ENCODE results near the gene TMEM258.
A peak's percentile ranks its signal among the peaks of the same experiment; 100 is the strongest.

The TMEM258 gene

GRCh38 chr11:61817471-61818202 is 25.2 kb upstream of the TMEM258 start:
- DNase-seq (ENCODE audit: insufficient read length) (no peak), FAIRE-seq (no peak)
- no peak for TF ChIP-seq POLR2AphosphoS5 (IDR thresholded peaks at IDR 0.05; ENCODE audit: low read depth, low read length)
- no peak for TF ChIP-seq POLR2A (IDR thresholded peaks at IDR 0.05; ENCODE audit: low read depth, low read length)
- TF ChIP-seq TAF1 (IDR thresholded peaks at IDR 0.05; ENCODE audit: borderline replicate concordance, low read depth, low read length): no peak

DNA sequence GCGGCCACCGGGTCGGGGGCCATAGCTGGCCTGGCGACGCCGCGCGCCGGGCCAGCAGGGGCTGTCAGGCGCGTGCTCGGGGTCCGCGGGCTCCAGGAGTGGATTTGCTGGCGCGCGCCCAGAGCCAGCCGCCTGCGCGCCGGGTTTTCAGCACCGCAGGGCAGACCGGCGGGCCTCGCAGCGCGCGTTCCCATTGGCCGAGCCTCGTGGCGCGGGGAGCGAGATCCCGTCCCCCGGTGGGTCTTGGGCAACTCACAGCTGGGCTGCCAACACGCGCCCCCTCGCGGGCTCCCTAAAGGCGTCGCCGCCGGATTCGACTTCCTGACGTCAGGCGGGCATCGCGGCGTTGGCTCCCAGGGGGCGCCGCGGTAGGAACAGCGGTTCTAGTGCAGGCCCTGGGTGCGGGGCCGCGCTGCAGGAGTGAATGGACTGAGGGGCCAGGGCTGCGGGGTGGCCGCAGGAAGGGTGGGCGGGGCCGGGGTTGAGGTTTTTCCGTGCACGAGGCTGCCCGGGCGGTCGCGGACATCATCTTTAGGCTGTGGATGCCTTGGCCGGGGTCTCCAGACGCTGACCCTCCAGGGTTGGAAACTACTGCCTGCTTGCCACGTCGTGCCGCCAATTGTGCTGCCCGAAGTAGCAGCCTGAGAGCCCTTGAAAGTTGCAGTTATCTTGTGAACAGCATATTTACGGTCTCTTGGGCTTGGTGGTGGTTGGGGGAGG is 24.5 kb upstream of the TMEM258 start, which contains the start of gene FADS1:
FADS1 (minus strand) TSS at position 268 of the 720 bp plus-strand sequence; CDS start at position 194, 74 bp downstream.
- TF ChIP-seq POLR2AphosphoS5 (IDR thresholded peaks at IDR 0.05; ENCODE audit: low read depth, low read length) (no peak), TAF1 (IDR thresholded peaks at IDR 0.05; ENCODE audit: borderline replicate concordance, low read depth, low read length) (no peak), POLR2A (IDR thresholded peaks at IDR 0.05; ENCODE audit: low read depth, low read length) (peak; percentile 44; the same call in 1 of the 2 replicates)
- FAIRE-seq (peak; percentile 77), DNase-seq (ENCODE audit: insufficient read length) (peak; percentile 87)

DNA sequence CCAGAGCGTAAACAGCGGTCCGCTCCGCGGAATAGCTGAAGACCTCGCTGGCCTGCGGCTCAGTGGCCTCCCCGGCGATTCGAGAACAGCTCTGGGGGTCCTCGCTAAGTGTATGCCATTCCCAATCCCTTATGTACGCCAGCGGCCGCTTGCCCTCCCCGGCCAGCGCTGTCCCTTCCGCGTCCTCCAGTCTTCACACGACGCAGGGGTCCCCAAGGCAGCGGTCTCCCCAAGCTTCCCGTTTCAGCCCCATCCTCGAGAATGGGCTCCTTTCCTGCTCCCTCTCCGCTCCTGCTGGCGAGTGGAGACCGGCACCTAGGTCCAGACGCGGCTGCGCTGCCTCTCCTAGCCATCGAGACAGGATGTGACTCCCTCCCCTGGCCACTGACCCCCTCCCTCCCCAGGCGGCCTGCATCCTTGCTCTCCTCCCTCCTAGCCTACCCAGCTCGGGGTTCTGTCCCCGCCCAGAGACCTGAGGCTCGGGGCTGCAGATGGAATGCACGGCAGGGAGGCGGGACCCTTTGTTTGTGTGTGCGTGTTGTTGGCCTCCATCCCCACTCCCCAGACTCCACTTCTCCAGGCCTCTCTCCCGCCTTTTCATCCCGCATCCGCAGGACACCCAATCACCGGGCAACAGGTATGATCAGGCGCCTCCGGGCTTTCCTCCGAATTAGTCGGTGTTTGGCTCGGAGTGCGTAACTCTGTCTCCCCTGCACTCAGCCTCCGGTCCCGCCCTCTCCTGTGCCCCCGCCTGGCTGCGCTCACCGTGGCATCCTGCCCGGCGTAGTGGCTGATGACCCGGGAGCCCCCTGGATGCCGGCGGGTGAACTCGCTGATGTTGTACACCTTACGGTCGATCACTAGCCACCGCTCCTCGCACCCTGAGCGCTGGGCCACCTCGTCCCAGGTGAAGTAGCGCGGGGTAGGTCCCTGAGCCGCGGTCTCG is 23.7 kb upstream of the TMEM258 start:
- TF ChIP-seq POLR2A (IDR thresholded peaks at IDR 0.05; ENCODE audit: low read depth, low read length) (no peak), POLR2AphosphoS5 (IDR thresholded peaks at IDR 0.05; ENCODE audit: low read depth, low read length) (no peak), TAF1 (IDR thresholded peaks at IDR 0.05; ENCODE audit: borderline replicate concordance, low read depth, low read length) (no peak)
- DNase-seq (ENCODE audit: insufficient read length): peak; percentile 71
- peak; percentile 50 for FAIRE-seq

DNA sequence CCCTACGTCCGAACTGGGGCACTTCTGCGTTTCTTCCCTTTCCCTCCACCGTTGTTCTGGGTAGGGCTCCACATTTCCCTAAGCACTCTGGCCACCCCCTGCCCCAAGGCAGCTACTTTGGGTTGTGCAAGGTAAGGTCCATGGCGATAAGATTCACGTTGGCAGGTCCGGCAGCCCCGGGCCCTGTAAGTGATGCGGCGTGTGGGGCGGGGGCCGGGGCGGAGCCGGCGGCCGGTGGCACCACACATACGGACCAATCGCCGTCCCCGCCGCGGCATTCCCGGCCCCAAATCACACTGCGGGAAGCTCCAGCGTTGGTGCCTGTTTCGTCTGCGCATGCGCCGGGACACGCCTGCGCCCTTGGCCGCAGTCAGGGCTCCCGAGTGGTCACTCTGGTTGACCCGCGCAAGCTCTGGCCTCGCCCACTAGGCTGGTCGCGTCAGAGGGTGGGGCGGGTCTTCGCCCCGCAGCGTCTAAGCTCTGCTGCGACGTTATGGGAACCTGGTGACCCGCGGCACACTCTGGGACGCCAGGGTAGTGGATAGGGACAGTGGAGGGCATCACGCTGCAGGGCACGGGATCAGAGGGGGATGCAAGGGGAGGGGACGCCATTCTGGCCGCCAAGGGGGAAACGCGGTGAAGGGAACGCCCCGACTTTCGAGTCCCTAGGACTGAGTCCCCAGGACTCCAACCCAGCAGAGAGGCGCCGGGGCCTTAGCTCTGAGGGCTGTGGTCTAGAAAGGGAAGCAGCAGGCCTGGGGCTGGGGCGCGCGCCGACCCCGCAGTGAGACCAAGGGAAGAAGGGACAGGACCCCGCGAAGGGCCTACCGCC is 22.8 kb upstream of the TMEM258 start:
- peak; percentile 43; the same call in 1 of the 2 replicates for TF ChIP-seq POLR2A (IDR thresholded peaks at IDR 0.05; ENCODE audit: low read depth, low read length)
- no peak for TF ChIP-seq TAF1 (IDR thresholded peaks at IDR 0.05; ENCODE audit: borderline replicate concordance, low read depth, low read length)
- TF ChIP-seq POLR2AphosphoS5 (IDR thresholded peaks at IDR 0.05; ENCODE audit: low read depth, low read length): no peak; the same call in 1 of the 2 replicates
- FAIRE-seq: peak; percentile 80
- peak; percentile 75 for DNase-seq (ENCODE audit: insufficient read length)

GRCh38 chr11:61814247-61814957 is 22.0 kb upstream of the TMEM258 start:
- TF ChIP-seq TAF1 (IDR thresholded peaks at IDR 0.05; ENCODE audit: borderline replicate concordance, low read depth, low read length) (no peak), POLR2AphosphoS5 (IDR thresholded peaks at IDR 0.05; ENCODE audit: low read depth, low read length) (no peak), POLR2A (IDR thresholded peaks at IDR 0.05; ENCODE audit: low read depth, low read length) (no peak)
- no peak for FAIRE-seq
- no peak for DNase-seq (ENCODE audit: insufficient read length)

DNA sequence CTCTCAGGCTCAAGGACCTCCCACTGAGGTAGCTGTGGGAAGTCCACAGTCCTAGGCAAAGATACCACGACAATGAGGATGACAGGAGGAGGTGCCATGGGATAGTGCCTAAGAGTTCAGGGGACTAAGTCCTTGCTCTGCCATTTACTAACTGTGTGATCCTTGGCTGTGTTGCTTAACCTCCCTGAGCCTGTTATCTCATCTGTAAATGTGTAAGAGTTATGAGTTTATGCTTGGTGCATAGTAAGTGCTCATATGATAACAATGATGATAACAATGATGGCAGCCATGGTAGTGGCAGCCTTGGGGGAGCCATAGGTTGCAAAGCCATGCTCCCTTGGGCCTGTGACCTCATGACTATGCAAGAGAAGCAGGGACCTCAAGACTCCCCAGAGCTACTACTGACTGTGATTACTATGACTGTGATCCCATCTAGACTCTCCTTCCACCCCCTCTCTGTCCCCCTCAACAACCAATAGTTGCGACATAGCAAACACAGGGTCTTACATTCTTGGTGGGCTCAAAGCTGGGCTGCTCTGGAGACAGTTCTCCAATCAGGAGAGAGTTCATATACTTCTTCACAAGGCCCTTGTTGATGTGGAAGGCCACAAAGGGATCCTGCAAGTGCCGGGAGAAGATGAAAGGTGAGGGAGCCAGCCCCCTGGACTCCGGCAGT is 20.5 kb upstream of the TMEM258 start:
- DNase-seq (ENCODE audit: insufficient read length) (no peak), FAIRE-seq (no peak)
- no peak for TF ChIP-seq POLR2A (IDR thresholded peaks at IDR 0.05; ENCODE audit: low read depth, low read length)
- no peak for TF ChIP-seq POLR2AphosphoS5 (IDR thresholded peaks at IDR 0.05; ENCODE audit: low read depth, low read length)
- TF ChIP-seq TAF1 (IDR thresholded peaks at IDR 0.05; ENCODE audit: borderline replicate concordance, low read depth, low read length): no peak

DNA sequence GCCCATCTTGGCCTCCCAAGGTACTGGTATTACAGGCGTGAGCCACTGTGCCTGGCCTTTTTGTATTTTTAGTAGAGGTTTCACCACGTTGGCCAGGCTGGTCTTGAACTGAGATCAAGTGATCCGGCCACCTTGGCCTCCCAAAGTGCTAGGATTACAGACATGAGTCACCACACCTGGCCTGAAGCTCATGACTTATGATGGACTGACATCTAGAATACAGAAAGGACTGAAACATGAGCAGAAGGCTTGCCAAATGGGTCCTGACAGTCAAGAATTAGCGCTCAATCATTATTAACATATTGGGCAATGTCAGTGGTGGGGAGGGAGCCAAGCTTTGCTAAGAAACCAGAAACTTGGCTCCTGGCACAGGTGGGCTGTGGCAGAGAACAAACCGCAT is 19.4 kb upstream of the TMEM258 start:
- FAIRE-seq: no peak
- DNase-seq (ENCODE audit: insufficient read length): no peak
- no peak for TF ChIP-seq TAF1 (IDR thresholded peaks at IDR 0.05; ENCODE audit: borderline replicate concordance, low read depth, low read length)
- TF ChIP-seq POLR2A (IDR thresholded peaks at IDR 0.05; ENCODE audit: low read depth, low read length): no peak
- no peak for TF ChIP-seq POLR2AphosphoS5 (IDR thresholded peaks at IDR 0.05; ENCODE audit: low read depth, low read length)

DNA sequence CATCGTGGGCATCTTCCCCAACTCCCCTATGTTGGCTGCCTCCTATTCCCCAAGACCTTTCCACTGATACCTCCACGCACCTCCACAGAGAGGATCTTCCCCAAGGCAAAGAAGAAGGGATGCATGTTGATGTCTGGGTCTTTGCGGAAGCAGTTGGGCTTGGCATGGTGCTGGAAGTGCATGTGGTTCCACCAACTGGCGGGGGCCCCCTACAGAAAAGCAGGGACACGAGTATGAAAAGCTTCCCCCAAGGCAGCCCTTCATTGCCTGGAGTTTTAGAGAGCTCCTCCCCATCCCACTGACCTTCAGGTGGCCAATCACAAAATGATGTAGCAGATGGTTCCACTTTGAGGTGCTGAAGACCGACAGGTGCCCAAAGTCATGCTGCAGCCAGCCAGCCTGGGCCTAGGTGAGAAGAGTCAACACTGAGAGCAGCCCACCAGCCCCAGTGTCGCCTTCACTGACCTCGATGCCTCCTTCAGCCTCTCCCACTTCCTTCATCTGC is 18.3 kb upstream of the TMEM258 start:
- FAIRE-seq: no peak
- no peak for DNase-seq (ENCODE audit: insufficient read length)
- TF ChIP-seq POLR2A (IDR thresholded peaks at IDR 0.05; ENCODE audit: low read depth, low read length): no peak

DNA sequence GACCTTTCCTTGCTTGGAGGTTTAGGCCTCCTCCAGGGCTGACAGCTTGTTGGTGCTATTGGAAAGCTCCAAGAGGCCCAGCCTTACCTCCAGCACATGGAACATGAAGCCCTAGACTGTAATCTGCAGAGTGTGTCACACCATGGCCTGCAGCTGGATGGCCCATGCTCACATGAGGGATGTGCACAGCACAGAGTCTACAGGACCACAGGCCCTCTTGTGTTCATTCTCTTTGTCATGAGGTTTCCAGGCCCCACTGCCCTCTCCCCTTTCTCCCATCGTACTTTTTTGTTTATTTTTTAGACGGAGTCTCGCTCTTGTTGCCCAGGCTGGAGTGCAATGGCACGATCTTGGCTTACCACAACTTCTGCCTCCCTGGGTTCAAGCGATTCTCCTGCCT is 14.4 kb upstream of the TMEM258 start:
- TF ChIP-seq POLR2AphosphoS5 (IDR thresholded peaks at IDR 0.05; ENCODE audit: low read depth, low read length) (no peak), POLR2A (IDR thresholded peaks at IDR 0.05; ENCODE audit: low read depth, low read length) (no peak), TAF1 (IDR thresholded peaks at IDR 0.05; ENCODE audit: borderline replicate concordance, low read depth, low read length) (no peak)
- FAIRE-seq (no peak), DNase-seq (ENCODE audit: insufficient read length) (no peak)
